AG04450 (cell line): Measurements from ENCODE around the gene TUB. TPM values are rescaled to one million over a fixed set of nuclear protein-coding genes. Genes with fewer than 3 reads are reported as not detected.

Source experiments
- CTCF ChIA-PET: fragments of 300-600, 350-600 bp; formaldehyde crosslinking; extraction: SDS; loops from one replicate; lab custom pipeline; 2022; ENCODE audit warnings: antibody characterized with exemption, inconsistent platforms; lab: Charles Lee
- POLR2A ChIA-PET: fragments of 350-600 bp; formaldehyde crosslinking; extraction: SDS; loops from one replicate; lab custom pipeline; 2021; ENCODE audit warnings: antibody characterized with exemption, inconsistent platforms; lab: Yijun Ruan, JAX
- DNase-seq: peaks from one replicate; pipeline ENCODE4 v3.0.0-alpha.2; 2011; ENCODE audit warnings: low read depth, low spot score
- H3K27ac ChIP-seq: one replicate; pipeline ENCODE4 v1.5.1; 2012; ENCODE audit warnings: low read depth, low read length, control low read depth
- H3K27me3 ChIP-seq: one replicate; pipeline ENCODE4 v1.6.0; 2012; ENCODE audit warnings: low read length; ENCODE audit not compliant: control insufficient read depth, insufficient read depth
- H3K4me3 ChIP-seq: 2 replicates; pipeline ENCODE4 v1.5.1; 2011; ENCODE audit warnings: mild to moderate bottlenecking, low read depth, low read length, control low read depth
- H3K9me3 ChIP-seq: 2 replicates; pipeline ENCODE4 v1.5.1; 2012; ENCODE audit warnings: low read length; ENCODE audit not compliant: control insufficient read depth, insufficient read depth
- polyA plus RNA-seq: library from polyadenylated mRNA; depleted of rRNA; stranded (reverse); fragments of >200 nt; gene quantifications from 2 replicates; pipeline ENCODE4 v1.2.3, GENCODE V29; 2011
- TF ChIP-seq, protein P1 (sequence below): IDR thresholded peaks from 2 replicates; pipeline ENCODE4 v1.5.1; 2011; ENCODE audit warnings: low read depth, low read length, control low read depth, inconsistent platforms

TUB gene
- polyA plus RNA-seq, 1 experiment = 13.9 TPM

DNA sequence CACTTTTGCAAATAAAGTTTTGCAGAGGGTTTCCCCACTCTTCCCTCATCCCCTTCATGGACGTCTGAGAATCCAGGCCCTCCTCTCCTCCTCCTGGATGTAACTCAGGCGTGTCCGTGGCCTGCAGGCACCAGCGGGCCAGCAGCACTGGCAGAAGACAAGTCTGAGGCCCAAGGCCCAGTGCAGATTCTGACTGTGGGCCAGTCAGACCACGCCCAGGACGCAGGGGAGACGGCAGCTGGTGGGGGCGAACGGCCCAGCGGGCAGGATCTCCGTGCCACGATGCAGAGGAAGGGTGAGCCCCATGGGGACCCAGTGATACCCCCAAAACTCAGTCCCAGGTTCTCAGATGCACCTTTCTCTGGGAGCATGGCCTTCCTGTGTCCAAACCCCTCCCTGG, 14.4 kb downstream of the TUB start:
- POLR2A ChIA-PET = no interaction called here
- CTCF ChIA-PET = interaction anchor here (0.5 to 21.0 kb wide), 4 partner anchors 13 to 108 kb away, joined by 3 to 992 read pairs (median 194); partner anchors contain the start of gene EIF3F
- no peak overlapping the region for H3K4me3 ChIP-seq
- H3K9me3 ChIP-seq = no peaks in the 10 kb centered on the region
- TF ChIP-seq, protein P1, sequence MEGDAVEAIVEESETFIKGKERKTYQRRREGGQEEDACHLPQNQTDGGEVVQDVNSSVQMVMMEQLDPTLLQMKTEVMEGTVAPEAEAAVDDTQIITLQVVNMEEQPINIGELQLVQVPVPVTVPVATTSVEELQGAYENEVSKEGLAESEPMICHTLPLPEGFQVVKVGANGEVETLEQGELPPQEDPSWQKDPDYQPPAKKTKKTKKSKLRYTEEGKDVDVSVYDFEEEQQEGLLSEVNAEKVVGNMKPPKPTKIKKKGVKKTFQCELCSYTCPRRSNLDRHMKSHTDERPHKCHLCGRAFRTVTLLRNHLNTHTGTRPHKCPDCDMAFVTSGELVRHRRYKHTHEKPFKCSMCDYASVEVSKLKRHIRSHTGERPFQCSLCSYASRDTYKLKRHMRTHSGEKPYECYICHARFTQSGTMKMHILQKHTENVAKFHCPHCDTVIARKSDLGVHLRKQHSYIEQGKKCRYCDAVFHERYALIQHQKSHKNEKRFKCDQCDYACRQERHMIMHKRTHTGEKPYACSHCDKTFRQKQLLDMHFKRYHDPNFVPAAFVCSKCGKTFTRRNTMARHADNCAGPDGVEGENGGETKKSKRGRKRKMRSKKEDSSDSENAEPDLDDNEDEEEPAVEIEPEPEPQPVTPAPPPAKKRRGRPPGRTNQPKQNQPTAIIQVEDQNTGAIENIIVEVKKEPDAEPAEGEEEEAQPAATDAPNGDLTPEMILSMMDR = no peak
- no peak for DNase-seq
- H3K27me3 ChIP-seq = no peaks in the 10 kb centered on the region
- H3K27ac ChIP-seq = no peak overlapping the region

DNA sequence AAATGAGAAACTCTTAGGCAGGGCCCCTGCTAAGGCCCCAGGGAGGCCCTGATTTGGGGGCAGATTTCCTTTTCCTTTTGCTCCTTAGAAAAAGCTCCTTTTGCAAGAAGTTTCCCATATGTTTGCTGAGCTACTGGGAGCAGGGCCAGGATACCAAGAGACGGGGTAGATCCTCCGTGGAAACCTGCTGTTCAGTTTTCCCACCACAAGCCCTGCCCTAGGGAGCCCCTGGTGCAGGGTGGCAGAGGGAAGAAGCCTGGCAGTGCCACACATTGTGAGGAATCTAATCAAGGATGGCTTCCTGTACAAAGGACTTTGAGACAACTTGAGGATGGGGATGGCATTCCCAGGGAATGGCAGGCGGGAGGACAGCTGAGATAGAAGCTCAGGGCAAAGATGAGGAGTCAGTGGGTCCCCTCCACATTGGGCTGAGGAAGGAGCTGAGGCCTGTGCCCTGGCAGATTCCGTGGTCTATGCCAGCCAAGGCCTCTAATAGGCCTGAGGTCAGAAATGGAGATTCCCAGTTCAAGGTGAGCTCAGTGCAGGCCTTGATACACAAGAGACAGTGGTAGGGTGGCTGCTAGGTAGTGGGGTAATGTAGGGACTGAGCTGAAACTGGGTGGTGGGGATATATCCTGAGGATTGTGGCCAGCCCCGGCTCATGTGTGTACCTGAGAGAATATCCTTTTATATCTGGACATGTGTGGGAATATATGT, 15.0 kb downstream of the TUB start:
- CTCF ChIA-PET = interaction anchor here (0.5 to 21.0 kb wide), 6 partner anchors 10 to 203 kb away, joined by 3 to 992 read pairs (median 4); partner anchors contain the start of gene EIF3F
- no peak overlapping the region for H3K4me3 ChIP-seq
- no peaks in the 10 kb centered on the region for H3K27me3 ChIP-seq
- no peaks in the 10 kb centered on the region for H3K9me3 ChIP-seq
- POLR2A ChIA-PET = no interaction called here
- H3K27ac ChIP-seq = no peak overlapping the region
- TF ChIP-seq, protein P1 = no peak
- no peak for DNase-seq

DNA sequence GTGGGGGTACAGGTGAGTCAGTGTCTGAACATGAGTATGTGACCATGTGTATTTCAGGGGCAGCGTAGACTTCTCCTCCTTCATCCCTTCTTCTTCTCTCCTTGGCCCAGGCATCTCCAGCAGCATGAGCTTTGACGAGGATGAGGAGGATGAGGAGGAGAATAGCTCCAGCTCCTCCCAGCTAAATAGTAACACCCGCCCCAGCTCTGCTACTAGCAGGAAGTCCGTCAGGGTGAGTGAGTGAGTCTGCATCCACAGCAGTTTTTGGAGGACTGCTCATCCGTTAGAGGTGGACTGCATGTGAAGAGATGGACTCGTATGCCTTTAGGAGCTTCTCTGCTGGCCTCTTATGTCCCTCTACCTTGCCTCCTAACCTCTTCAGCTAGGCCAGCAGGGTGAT, 15.6 kb downstream of the TUB start:
- TF ChIP-seq, protein P1 = no peak
- no peak for DNase-seq
- POLR2A ChIA-PET = no interaction called here
- H3K4me3 ChIP-seq = no peak overlapping the region
- CTCF ChIA-PET = interaction anchor here (0.8 to 21.0 kb wide), 8 partner anchors 9 to 204 kb away, joined by 3 to 992 read pairs (median 50); partner anchors contain the start of genes EIF3F and TUB
- no peaks in the 10 kb centered on the region for H3K9me3 ChIP-seq
- no peak overlapping the region for H3K27ac ChIP-seq
- H3K27me3 ChIP-seq = no peaks in the 10 kb centered on the region

DNA sequence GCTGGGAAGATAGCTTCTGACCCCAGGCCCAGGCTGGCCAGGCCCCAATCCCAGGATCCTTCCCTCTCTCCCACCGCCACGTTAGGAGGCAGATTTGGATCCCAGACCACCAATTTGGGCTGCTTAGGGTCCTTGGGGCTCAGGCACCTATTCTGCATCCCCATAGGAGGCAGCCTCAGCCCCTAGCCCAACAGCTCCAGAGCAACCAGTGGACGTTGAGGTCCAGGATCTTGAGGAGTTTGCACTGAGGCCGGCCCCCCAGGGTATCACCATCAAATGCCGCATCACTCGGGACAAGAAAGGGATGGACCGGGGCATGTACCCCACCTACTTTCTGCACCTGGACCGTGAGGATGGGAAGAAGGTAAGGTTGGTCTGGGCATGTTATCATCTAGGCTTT, 16.1 kb downstream of the TUB start:
- POLR2A ChIA-PET = no interaction called here

More for the DNA sequence above, 16.1 kb downstream of the TUB start:
- DNase-seq = no peak
- H3K4me3 ChIP-seq = no peak overlapping the region
- no peak overlapping the region for H3K27ac ChIP-seq
- no peaks in the 10 kb centered on the region for H3K27me3 ChIP-seq
- H3K9me3 ChIP-seq = no peaks in the 10 kb centered on the region
- CTCF ChIA-PET = interaction anchor here (0.8 to 21.0 kb wide), 8 partner anchors 9 to 110 kb away, joined by 3 to 992 read pairs (median 58); partner anchors contain the start of genes EIF3F and TUB
- TF ChIP-seq, protein P1 = no peak
